DOHH2 (cell line): ENCODE measurements around the gene SETD1A.

Source experiments
- CTCF ChIP-seq: fragments of 200-600 bp; sonication (generic); IDR thresholded peaks from one replicate; pipeline ENCODE4 v1.5.1; 2014; ENCODE audit warnings: antibody characterized with exemption, mild to moderate bottlenecking, low read depth, low read length; ENCODE audit not compliant: poor library complexity, severe bottlenecking
- EZH2phosphoT487 ChIP-seq: fragments of 200-600 bp; sonication (generic); IDR thresholded peaks from 2 replicates; pipeline ENCODE4 v1.6.1; 2017; ENCODE audit warnings: borderline replicate concordance, mild to moderate bottlenecking, antibody characterized with exemption, low read length, moderate library complexity, mixed read lengths

GRCh38 chr16:30972872-30973271, 15.3 kb downstream of the SETD1A start:
- TF ChIP-seq CTCF (no peak), EZH2phosphoT487 (no peak)
